ENCODE data around the gene ZNF397. TPM values are rescaled to one million over a fixed set of nuclear protein-coding genes. Genes with fewer than 3 reads are reported as not detected.

ZNF397 gene
- total RNA-seq, 4 donors from 2014 or later, result 35.4 to 54.5 (median 43.3) TPM

- 84 to 94% methylated on average over 1 of the region's 1 CpG for WGBS, 2 donors
- TF ChIP-seq EP300 (IDR thresholded peaks at IDR 0.05) (no peak), POLR2A (IDR thresholded peaks at IDR 0.05) (no peak), CTCF (IDR thresholded peaks at IDR 0.05) (no peak)
- Histone ChIP-seq H3K36me3 (peaks cover 0 to 19% (median 0%) of the 10 kb centered on the region in 3 donors), H3K4me3 (no peak overlapping the region), H3K27ac (no peak overlapping the region), H3K4me1 (peaks cover 0 to 20% (median 5%) of the 10 kb centered on the region in 4 donors), H3K27me3 (no peaks in the 10 kb centered on the region), H3K9me3 (no peaks in the 10 kb centered on the region)
- DNase-seq (ENCODE audit: low spot score in 2 of 2), result no peak
Measured at GRCh38 chr18:35239314-35239713, 1.5 kb upstream of the ZNF397 start.

GRCh38 chr18:35241448-35241804, 592 bp downstream of the ZNF397 start:
- peaks cover 0 to 40% (median 12%) of the 10 kb centered on the region in 3 donors for H3K36me3 ChIP-seq
- peak overlapping the region; percentile 71 to 85 (median 72) for H3K4me3 ChIP-seq
- DNase-seq (ENCODE audit: low spot score in 2 of 2), result no peak
- WGBS, 2 donors, result 1% methylated on average over 5 of the region's 5 CpGs
- H3K27me3 ChIP-seq, result no peaks in the 10 kb centered on the region
- peaks cover 0 to 20% (median 5%) of the 10 kb centered on the region in 4 donors for H3K4me1 ChIP-seq
- H3K9me3 ChIP-seq, result peaks cover 0 to 3% (median 0%) of the 10 kb centered on the region in 4 donors
- H3K27ac ChIP-seq, result peak overlapping the region; percentile 96 to 99 (median 98)
- TF ChIP-seq EP300 (IDR thresholded peaks at IDR 0.05) (no peak), POLR2A (IDR thresholded peaks at IDR 0.05) (no peak), CTCF (IDR thresholded peaks at IDR 0.05) (no peak)

- H3K4me3 ChIP-seq, result no peak overlapping the region
- TF ChIP-seq POLR2A (IDR thresholded peaks at IDR 0.05), result no peak
- TF ChIP-seq EP300 (IDR thresholded peaks at IDR 0.05), result no peak
- no peak for TF ChIP-seq CTCF (IDR thresholded peaks at IDR 0.05)
- 85 to 89% methylated on average over 6 of the region's 6 CpGs for WGBS, 2 donors
- peaks cover 0 to 3% (median 0%) of the 10 kb centered on the region in 4 donors for H3K9me3 ChIP-seq
- peak overlapping the region in 1 of 4 donors; percentile 97 for H3K27ac ChIP-seq
- H3K27me3 ChIP-seq, result no peaks in the 10 kb centered on the region
- peaks cover 0 to 50% (median 12%) of the 10 kb centered on the region in 3 donors for H3K36me3 ChIP-seq
- H3K4me1 ChIP-seq, result peaks cover 0 to 20% (median 5%) of the 10 kb centered on the region in 4 donors
- DNase-seq (ENCODE audit: low spot score in 2 of 2), result no peak
Measured at GRCh38 chr18:35242426-35242825, 1.6 kb downstream of the ZNF397 start.

GRCh38 chr18:35244671-35245070, 3.8 kb downstream of the ZNF397 start:
- H3K27me3 ChIP-seq, result no peaks in the 10 kb centered on the region
- TF ChIP-seq CTCF (IDR thresholded peaks at IDR 0.05), result no peak
- TF ChIP-seq POLR2A (IDR thresholded peaks at IDR 0.05), result no peak
- TF ChIP-seq EP300 (IDR thresholded peaks at IDR 0.05), result no peak
- peaks cover 0 to 69% (median 12%) of the 10 kb centered on the region in 3 donors for H3K36me3 ChIP-seq
- no peak overlapping the region for H3K4me3 ChIP-seq
- peaks cover 0 to 3% (median 0%) of the 10 kb centered on the region in 4 donors for H3K9me3 ChIP-seq
- H3K27ac ChIP-seq, result no peak overlapping the region
- 95 to 99% methylated on average over 4 of the region's 4 CpGs for whole genome bisulfite sequencing, 2 donors
- DNase-seq (ENCODE audit: low spot score in 2 of 2), result no peak
- peaks cover 0 to 20% (median 5%) of the 10 kb centered on the region in 4 donors for H3K4me1 ChIP-seq

GRCh38 chr18:35245719-35246317, 5.0 kb downstream of the ZNF397 start:
- H3K27ac ChIP-seq, result no peak overlapping the region
- DNase-seq (ENCODE audit: low spot score in 2 of 2), result no peak
- H3K36me3 ChIP-seq, result peaks cover 0 to 80% (median 12%) of the 10 kb centered on the region in 3 donors
- no peak overlapping the region for H3K4me3 ChIP-seq
- peaks cover 0 to 3% (median 0%) of the 10 kb centered on the region in 4 donors for H3K9me3 ChIP-seq
- H3K4me1 ChIP-seq, result peaks cover 0 to 16% (median 5%) of the 10 kb centered on the region in 4 donors
- TF ChIP-seq POLR2A (IDR thresholded peaks at IDR 0.05) (no peak), EP300 (IDR thresholded peaks at IDR 0.05) (no peak), CTCF (IDR thresholded peaks at IDR 0.05) (no peak)
- H3K27me3 ChIP-seq, result no peaks in the 10 kb centered on the region
- WGBS, 2 donors, result 80 to 94% methylated on average over 4 of the region's 4 CpGs
